ENCODE results near the gene COPG1.

DNA sequence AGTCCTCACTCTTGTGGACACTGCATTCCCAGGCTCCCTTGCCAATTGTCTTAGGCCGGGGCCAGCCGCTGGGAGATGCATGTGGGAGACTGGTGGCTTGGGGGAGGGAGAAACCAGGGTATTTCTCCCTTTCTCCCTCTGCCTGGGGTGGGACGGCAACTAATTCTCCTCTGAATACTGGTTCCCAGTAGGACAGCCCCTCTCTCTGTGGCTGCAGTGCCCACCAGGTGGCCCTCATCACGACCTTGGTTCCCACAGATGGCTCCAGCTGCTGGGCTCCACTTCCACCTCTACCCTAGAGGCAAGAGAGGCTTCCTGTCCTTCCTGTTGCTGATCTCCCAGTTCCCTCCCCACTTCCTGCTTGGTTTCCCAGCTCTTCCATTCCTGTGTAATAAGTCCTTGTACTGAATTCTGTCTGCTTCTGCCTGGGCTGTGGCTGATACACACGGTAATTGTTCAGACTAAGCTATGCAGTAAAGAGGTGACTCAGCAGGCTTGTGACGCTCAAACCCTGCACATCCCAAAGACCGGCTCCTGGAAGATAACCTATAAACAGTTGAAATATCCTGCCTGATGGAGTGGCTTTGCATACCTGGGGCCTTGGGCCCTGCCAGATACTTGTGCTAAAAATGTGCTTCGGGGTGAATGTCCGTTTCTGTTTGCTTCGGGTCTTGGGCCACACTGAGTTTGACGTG is 20.4 kb upstream of the COPG1 start:
- TF ChIP-seq BACH2 (CRISPR knock-in tag; IDR thresholded peaks at IDR 0.05; ENCODE audit: borderline replicate concordance) (no peak), OSR1 (CRISPR knock-in tag; IDR thresholded peaks at IDR 0.05) (no peak), PPARA (CRISPR knock-in tag; IDR thresholded peaks at IDR 0.05; ENCODE audit: borderline replicate concordance) (no peak), CSDC2 (CRISPR knock-in tag; IDR thresholded peaks at IDR 0.05) (no peak)
- TF ChIP-seq, protein P1, sequence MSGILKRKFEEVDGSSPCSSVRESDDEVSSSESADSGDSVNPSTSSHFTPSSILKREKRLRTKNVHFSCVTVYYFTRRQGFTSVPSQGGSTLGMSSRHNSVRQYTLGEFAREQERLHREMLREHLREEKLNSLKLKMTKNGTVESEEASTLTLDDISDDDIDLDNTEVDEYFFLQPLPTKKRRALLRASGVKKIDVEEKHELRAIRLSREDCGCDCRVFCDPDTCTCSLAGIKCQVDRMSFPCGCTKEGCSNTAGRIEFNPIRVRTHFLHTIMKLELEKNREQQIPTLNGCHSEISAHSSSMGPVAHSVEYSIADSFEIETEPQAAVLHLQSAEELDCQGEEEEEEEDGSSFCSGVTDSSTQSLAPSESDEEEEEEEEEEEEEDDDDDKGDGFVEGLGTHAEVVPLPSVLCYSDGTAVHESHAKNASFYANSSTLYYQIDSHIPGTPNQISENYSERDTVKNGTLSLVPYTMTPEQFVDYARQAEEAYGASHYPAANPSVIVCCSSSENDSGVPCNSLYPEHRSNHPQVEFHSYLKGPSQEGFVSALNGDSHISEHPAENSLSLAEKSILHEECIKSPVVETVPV (CRISPR knock-in tag; IDR thresholded peaks at IDR 0.05), result no peak
- TF ChIP-seq, protein P2, sequence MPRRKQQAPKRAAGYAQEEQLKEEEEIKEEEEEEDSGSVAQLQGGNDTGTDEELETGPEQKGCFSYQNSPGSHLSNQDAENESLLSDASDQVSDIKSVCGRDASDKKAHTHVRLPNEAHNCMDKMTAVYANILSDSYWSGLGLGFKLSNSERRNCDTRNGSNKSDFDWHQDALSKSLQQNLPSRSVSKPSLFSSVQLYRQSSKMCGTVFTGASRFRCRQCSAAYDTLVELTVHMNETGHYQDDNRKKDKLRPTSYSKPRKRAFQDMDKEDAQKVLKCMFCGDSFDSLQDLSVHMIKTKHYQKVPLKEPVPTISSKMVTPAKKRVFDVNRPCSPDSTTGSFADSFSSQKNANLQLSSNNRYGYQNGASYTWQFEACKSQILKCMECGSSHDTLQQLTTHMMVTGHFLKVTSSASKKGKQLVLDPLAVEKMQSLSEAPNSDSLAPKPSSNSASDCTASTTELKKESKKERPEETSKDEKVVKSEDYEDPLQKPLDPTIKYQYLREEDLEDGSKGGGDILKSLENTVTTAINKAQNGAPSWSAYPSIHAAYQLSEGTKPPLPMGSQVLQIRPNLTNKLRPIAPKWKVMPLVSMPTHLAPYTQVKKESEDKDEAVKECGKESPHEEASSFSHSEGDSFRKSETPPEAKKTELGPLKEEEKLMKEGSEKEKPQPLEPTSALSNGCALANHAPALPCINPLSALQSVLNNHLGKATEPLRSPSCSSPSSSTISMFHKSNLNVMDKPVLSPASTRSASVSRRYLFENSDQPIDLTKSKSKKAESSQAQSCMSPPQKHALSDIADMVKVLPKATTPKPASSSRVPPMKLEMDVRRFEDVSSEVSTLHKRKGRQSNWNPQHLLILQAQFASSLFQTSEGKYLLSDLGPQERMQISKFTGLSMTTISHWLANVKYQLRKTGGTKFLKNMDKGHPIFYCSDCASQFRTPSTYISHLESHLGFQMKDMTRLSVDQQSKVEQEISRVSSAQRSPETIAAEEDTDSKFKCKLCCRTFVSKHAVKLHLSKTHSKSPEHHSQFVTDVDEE (CRISPR knock-in tag; IDR thresholded peaks at IDR 0.05), result no peak

Data from SK-N-SH treated with all-trans-retinoic acid at 6 μM for 48 hours (cell line).